ENCODE measurements around the gene VAPA.

The VAPA gene

DNA sequence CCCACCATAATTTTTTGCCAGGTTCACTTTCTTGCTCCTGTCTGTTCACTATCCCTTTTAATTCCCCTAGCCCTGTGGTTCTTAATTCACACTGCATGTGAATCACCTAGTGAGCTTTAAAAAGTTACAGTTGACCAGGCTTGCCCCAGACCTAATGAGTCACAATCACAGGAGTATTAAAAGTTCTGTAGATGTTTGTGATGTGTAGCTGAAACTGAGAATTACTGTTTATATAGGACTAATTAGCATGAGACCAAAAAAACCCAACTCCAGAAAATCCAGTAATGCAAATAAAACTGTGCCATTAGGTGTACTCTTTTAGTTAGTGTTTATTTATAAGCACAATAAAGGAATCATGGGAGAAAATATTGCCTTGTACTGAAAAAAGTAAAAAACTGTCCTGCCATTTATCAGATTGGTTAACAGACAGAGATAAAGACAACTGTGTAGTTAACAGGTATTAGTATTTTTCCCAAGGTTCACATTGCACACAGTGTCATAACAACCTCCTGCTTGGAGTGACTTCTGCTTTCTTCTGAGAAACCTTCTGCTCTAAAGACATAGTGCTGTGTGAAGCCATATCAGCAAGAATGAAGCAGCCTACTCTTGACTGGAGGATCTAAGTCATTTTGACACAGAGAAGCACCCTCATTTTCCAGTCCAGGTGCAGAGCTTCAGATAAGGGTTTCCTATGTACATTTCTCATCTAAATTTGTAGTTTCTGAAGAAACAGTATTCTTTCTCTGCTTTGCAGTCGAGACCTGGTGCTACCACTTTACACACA, 39.0 kb downstream of the VAPA start:
- H3K4me3 ChIP-seq (replicated peaks; ENCODE audit: low read depth, low read length): no peak overlapping the region
- no peak for DNase-seq (ENCODE audit: extremely low read depth, low read depth)
- TF ChIP-seq, protein P1, sequence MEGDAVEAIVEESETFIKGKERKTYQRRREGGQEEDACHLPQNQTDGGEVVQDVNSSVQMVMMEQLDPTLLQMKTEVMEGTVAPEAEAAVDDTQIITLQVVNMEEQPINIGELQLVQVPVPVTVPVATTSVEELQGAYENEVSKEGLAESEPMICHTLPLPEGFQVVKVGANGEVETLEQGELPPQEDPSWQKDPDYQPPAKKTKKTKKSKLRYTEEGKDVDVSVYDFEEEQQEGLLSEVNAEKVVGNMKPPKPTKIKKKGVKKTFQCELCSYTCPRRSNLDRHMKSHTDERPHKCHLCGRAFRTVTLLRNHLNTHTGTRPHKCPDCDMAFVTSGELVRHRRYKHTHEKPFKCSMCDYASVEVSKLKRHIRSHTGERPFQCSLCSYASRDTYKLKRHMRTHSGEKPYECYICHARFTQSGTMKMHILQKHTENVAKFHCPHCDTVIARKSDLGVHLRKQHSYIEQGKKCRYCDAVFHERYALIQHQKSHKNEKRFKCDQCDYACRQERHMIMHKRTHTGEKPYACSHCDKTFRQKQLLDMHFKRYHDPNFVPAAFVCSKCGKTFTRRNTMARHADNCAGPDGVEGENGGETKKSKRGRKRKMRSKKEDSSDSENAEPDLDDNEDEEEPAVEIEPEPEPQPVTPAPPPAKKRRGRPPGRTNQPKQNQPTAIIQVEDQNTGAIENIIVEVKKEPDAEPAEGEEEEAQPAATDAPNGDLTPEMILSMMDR (IDR thresholded peaks at IDR 0.05; ENCODE audit: low read depth, low read length, missing control alignments): no peak

- no peak overlapping the region for H3K4me3 ChIP-seq (replicated peaks; ENCODE audit: low read depth, low read length)
- TF ChIP-seq, protein P1 (IDR thresholded peaks at IDR 0.05; ENCODE audit: low read depth, low read length, missing control alignments): no peak
- no peak for DNase-seq (ENCODE audit: extremely low read depth, low read depth)
Measured at GRCh38 chr18:9958861-9959399, 45.1 kb downstream of the VAPA start.

DNA sequence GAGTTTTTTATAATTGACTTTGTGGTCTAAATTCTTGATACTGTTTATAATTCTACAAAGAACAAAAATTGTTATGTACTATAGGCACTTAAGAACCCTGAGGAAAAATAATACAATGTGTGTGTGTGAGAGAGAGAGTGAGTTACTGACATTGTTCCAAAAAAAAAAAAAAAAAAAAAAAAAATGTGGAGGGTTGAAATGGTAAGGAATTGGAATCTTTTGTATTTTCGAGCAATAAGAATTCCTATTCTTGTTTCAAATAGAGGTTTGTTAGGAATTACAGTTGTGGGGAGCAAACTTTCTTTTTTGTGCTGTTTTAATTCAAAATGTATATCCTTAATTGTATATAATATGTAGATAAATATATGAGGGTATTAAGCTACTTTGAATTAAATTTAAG, 45.7 kb downstream of the VAPA start:
- TF ChIP-seq, protein P1 (IDR thresholded peaks at IDR 0.05; ENCODE audit: low read depth, low read length, missing control alignments): no peak
- H3K4me3 ChIP-seq (replicated peaks; ENCODE audit: low read depth, low read length): no peak overlapping the region
- DNase-seq (ENCODE audit: extremely low read depth, low read depth): no peak

DNA sequence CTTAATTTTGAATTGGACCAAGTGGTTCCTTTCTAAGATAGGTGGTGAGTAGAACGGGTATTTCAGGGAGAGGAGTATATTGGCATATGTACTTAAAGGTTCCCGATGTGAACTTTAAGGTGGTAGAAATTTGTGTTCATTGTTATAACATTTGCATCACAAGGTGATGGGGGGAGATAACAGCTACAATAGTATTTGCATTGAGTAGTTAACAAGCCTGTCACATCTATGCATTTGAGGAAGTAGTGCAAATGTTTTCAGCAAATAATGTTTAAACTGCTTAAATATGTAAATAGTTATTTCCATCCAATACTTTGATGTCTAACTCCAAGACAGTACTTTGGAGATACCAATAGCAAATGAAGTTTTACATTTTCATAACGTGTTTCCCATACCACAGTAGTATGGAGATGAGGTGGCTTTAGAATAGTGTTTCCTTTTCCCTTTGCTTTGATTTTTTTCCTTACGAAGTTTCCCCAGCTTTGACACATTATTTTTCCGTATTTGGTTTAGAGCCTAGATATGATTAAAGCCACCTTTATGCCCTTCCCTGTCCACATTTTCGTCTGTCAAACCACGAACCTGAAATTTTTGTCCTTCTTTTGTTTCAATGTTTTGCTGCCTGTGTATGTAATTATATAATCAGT, 46.6 kb downstream of the VAPA start:
- TF ChIP-seq, protein P1 (IDR thresholded peaks at IDR 0.05; ENCODE audit: low read depth, low read length, missing control alignments): no peak
- no peak overlapping the region for H3K4me3 ChIP-seq (replicated peaks; ENCODE audit: low read depth, low read length)
- DNase-seq (ENCODE audit: extremely low read depth, low read depth): no peak

GRCh38 chr18:9961041-9961440, 47.2 kb downstream of the VAPA start:
- H3K4me3 ChIP-seq (replicated peaks; ENCODE audit: low read depth, low read length): no peak overlapping the region
- TF ChIP-seq, protein P1 (IDR thresholded peaks at IDR 0.05; ENCODE audit: low read depth, low read length, missing control alignments): no peak
- DNase-seq (ENCODE audit: extremely low read depth, low read depth): no peak

GRCh38 chr18:9965711-9966624, 52.2 kb downstream of the VAPA start:
- TF ChIP-seq, protein P1 (IDR thresholded peaks at IDR 0.05; ENCODE audit: low read depth, low read length, missing control alignments): no peak
- no peak for DNase-seq (ENCODE audit: extremely low read depth, low read depth)
- no peak overlapping the region for H3K4me3 ChIP-seq (replicated peaks; ENCODE audit: low read depth, low read length)
